HG02798 (cell line): Measurements from ENCODE around the gene PRKAR1A.

ENCODE experiments used
- ATAC-seq: cut with Tn5 transposase; IDR thresholded peaks from one replicate; pipeline ENCODE4 v1.9.1; 2021; ENCODE audit warnings: mild to moderate bottlenecking; ENCODE audit not compliant: unreplicated experiment, poor library complexity

Gene PRKAR1A

GRCh38 chr17:68595496-68595895, 83.3 kb downstream of the PRKAR1A start:
- no peak for ATAC-seq

- ATAC-seq = no peak
Measured at GRCh38 chr17:68595986-68596385, 83.8 kb downstream of the PRKAR1A start.

GRCh38 chr17:68596411-68596945, 84.2 kb downstream of the PRKAR1A start:
- ATAC-seq = no peak

GRCh38 chr17:68598074-68598473, 85.8 kb downstream of the PRKAR1A start:
- ATAC-seq = no peak

- no peak for ATAC-seq
Measured at GRCh38 chr17:68598545-68598961, 86.3 kb downstream of the PRKAR1A start.

GRCh38 chr17:68599091-68599490, 86.9 kb downstream of the PRKAR1A start:
- ATAC-seq = no peak

GRCh38 chr17:68599552-68600066, 87.4 kb downstream of the PRKAR1A start:
- no peak for ATAC-seq

GRCh38 chr17:68600067-68600930, 88.1 kb downstream of the PRKAR1A start:
- ATAC-seq = no peak
